PC-3 (cell line): ENCODE results near the gene SNRNP70. TPM values are rescaled to one million over a fixed set of nuclear protein-coding genes. Genes with fewer than 3 reads are reported as not detected.

Experiments used
- ATAC-seq: fragments of 200-7000 bp; cut with Tn5 transposase; 2 replicates; pipeline ENCODE4 v1.9.1; 2020; ENCODE audit warnings: mild to moderate bottlenecking, moderate library complexity
- BruUV-seq: library from RNA; stranded (reverse); fragments of 400-500 nt; replicated peaks from 2 replicates; lab custom pipeline; 2021; lab: Mats Ljungman, UMichigan
- CTCF ChIA-PET: fragments of 300-600 bp; sonication (Branson Sonifier 250); formaldehyde crosslinking; loops from one replicate; lab custom pipeline; 2022; ENCODE audit warnings: antibody characterized with exemption; lab: Charles Lee
- POLR2A ChIA-PET: fragments of 300-600 bp; sonication (Branson Sonifier 250); formaldehyde crosslinking; loops from one replicate; lab custom pipeline; 2022; ENCODE audit warnings: antibody characterized with exemption; ENCODE audit not compliant: unreplicated experiment; lab: Charles Lee
- DNase-seq: peaks from one replicate; pipeline ENCODE4 v3.0.0-alpha.2; 2015
- H2AFZ ChIP-seq: fragments of 300-600 bp; sonication (generic); 2 replicates; pipeline ENCODE4 v1.6.0; 2016; ENCODE audit warnings: antibody characterized with exemption, low read length
- H3F3A ChIP-seq: fragments of 300-600 bp; sonication (generic); one replicate; pipeline ENCODE4 v1.6.0; 2017; ENCODE audit warnings: antibody characterized with exemption, low read length, control low read depth, mild to moderate bottlenecking; ENCODE audit not compliant: unreplicated experiment
- H3K27ac ChIP-seq: fragments of 300-600 bp; sonication (generic); 2 replicates; pipeline ENCODE4 v1.5.1; 2016; ENCODE audit warnings: mild to moderate bottlenecking, low read length
- H3K27me3 ChIP-seq: fragments of 300-600 bp; sonication (generic); 2 replicates; pipeline ENCODE4 v1.6.1; 2016; ENCODE audit warnings: low read length, mixed read lengths
- H3K36me3 ChIP-seq: fragments of 300-600 bp; sonication (generic); 2 replicates; pipeline ENCODE4 v1.6.1; 2016; ENCODE audit warnings: low read depth, mixed run types, low read length, mixed read lengths
- H3K4me1 ChIP-seq: fragments of 300-600 bp; sonication (generic); 2 replicates; pipeline ENCODE4 v1.5.1; 2016; ENCODE audit warnings: low read length; ENCODE audit not compliant: insufficient read depth
- H3K4me2 ChIP-seq: fragments of 300-600 bp; sonication (generic); 2 replicates; pipeline ENCODE4 v1.6.0; 2016; ENCODE audit warnings: low read length
- H3K4me3 ChIP-seq: fragments of 300-600 bp; sonication (generic); 2 replicates; pipeline ENCODE4 v1.5.1; 2016; ENCODE audit warnings: mild to moderate bottlenecking, low read length, mixed read lengths
- H3K79me2 ChIP-seq: fragments of 300-600 bp; sonication (generic); 2 replicates; pipeline ENCODE4 v1.6.1; 2017; ENCODE audit warnings: low read length, mixed read lengths
- H3K9ac ChIP-seq: fragments of 300-600 bp; sonication (generic); 2 replicates; pipeline ENCODE4 v1.6.0; 2016; ENCODE audit warnings: mild to moderate bottlenecking, low read length
- H3K9me2 ChIP-seq: fragments of 300-600 bp; sonication (generic); replicated peaks from 2 replicates; pipeline ENCODE4 v1.6.1; 2016; ENCODE audit warnings: mixed run types, low read length, mixed read lengths
- H3K9me3 ChIP-seq: fragments of 300-600 bp; sonication (generic); 2 replicates; pipeline ENCODE4 v1.6.1; 2016; ENCODE audit warnings: low read length, mixed read lengths
- H4K20me1 ChIP-seq: fragments of 300-600 bp; sonication (generic); 2 replicates; pipeline ENCODE4 v1.6.1; 2016; ENCODE audit warnings: low read length, mixed read lengths
- CTCF ChIP-seq: fragments of 300-600 bp; sonication (generic); conservative IDR thresholded peaks from 2 replicates; pipeline ENCODE4 v1.5.1; 2017; ENCODE audit warnings: antibody characterized with exemption, low read depth, mild to moderate bottlenecking, low read length
- EZH2 ChIP-seq: fragments of 300-600 bp; sonication (generic); IDR thresholded peaks from one replicate; pipeline ENCODE4 v1.6.1; 2017; ENCODE audit warnings: antibody characterized with exemption, mild to moderate bottlenecking, low read length; ENCODE audit not compliant: unreplicated experiment
- EZH2phosphoT487 ChIP-seq: fragments of 300-600 bp; sonication (generic); IDR thresholded peaks from 2 replicates; pipeline ENCODE4 v1.6.1; 2018; ENCODE audit warnings: mild to moderate bottlenecking, antibody characterized with exemption, low read length, borderline replicate concordance
- intact Hi-C: fragments of 100-400 bp; cut with micrococcal nuclease; formaldehyde crosslinking; loops from 2 replicates; pipeline ENCODE4 v1.9.0; 2023
- total RNA-seq: library from RNA; depleted of rRNA; stranded (reverse); fragments of >200 nt; gene quantifications from 2 replicates; pipeline ENCODE4 v1.2.3, GENCODE V29; 2014

Gene SNRNP70
- total RNA-seq, 1 experiment from 2014 or later, result 367 TPM

GRCh38 chr19:49061000-49061399 lies 24.3 kb upstream of the SNRNP70 start:
- Histone ChIP-seq H3K9me3 (no peaks in the 10 kb centered on the region), H3K9me2 (no peaks in the 10 kb centered on the region), H3K27ac (no peak overlapping the region), H3F3A (no peaks in the 10 kb centered on the region), H3K27me3 (no peaks in the 10 kb centered on the region), H3K4me3 (no peak overlapping the region), H3K79me2 (no peaks in the 10 kb centered on the region), H3K4me2 (no peak overlapping the region), H4K20me1 (no peaks in the 10 kb centered on the region), H2AFZ (no peak overlapping the region), H3K9ac (no peak overlapping the region), H3K4me1 (peaks cover 4% of the 10 kb centered on the region; the same call in 1 of the 2 replicates), H3K36me3 (no peaks in the 10 kb centered on the region)
- CTCF ChIA-PET, result no interaction called here
- intact Hi-C loops, result no loop called here
- POLR2A ChIA-PET, result no interaction called here
- TF ChIP-seq EZH2, result no peak
- DNase-seq (no peak), ATAC-seq (no peak)
- BruUV-seq, result no TSS peak

- H3K4me2 ChIP-seq, result no peak overlapping the region
- CTCF ChIA-PET, result no interaction called here
Measured at GRCh38 chr19:49061445-49061844, 23.8 kb upstream of the SNRNP70 start.

GRCh38 chr19:49064029-49064629 lies 21.1 kb upstream of the SNRNP70 start:
- TF ChIP-seq CTCF (no peak), EZH2 (no peak), EZH2phosphoT487 (no peak)
- peak overlapping the region; percentile 54; the same call in 1 of the 2 replicates for H3K4me2 ChIP-seq
- BruUV-seq, result no TSS peak
- H3K4me3 ChIP-seq, result peak overlapping the region; percentile 37; the same call in 1 of the 2 replicates
- H3K4me1 ChIP-seq, result no peaks in the 10 kb centered on the region
- no peak overlapping the region for H2AFZ ChIP-seq
- no peaks in the 10 kb centered on the region for H3K27me3 ChIP-seq
- no peaks in the 10 kb centered on the region for H3K9me3 ChIP-seq
- H3F3A ChIP-seq, result no peaks in the 10 kb centered on the region
- no peaks in the 10 kb centered on the region for H3K9me2 ChIP-seq
- H3K79me2 ChIP-seq, result no peaks in the 10 kb centered on the region
- no peak overlapping the region for H3K27ac ChIP-seq
- CTCF ChIA-PET, result no interaction called here
- H3K36me3 ChIP-seq, result no peaks in the 10 kb centered on the region
- DNase-seq, result no peak
- POLR2A ChIA-PET, result no interaction called here
- no peak overlapping the region for H3K9ac ChIP-seq
- ATAC-seq, result no peak
- no peaks in the 10 kb centered on the region for H4K20me1 ChIP-seq
- intact Hi-C loops, result no loop called here

More at GRCh38 chr19:49061445-49061844, 23.8 kb upstream of the SNRNP70 start:
- Histone ChIP-seq H3F3A (no peaks in the 10 kb centered on the region), H3K79me2 (no peaks in the 10 kb centered on the region), H3K27ac (no peak overlapping the region), H3K27me3 (no peaks in the 10 kb centered on the region), H3K9me2 (no peaks in the 10 kb centered on the region), H3K4me3 (no peak overlapping the region), H4K20me1 (no peaks in the 10 kb centered on the region), H3K9ac (no peak overlapping the region), H3K4me1 (peaks cover 4% of the 10 kb centered on the region; the same call in 1 of the 2 replicates), H2AFZ (no peak overlapping the region), H3K9me3 (no peaks in the 10 kb centered on the region), H3K36me3 (no peaks in the 10 kb centered on the region)
- DNase-seq, result no peak
- intact Hi-C loops, result no loop called here
- TF ChIP-seq EZH2, result no peak
- ATAC-seq, result no peak
- no TSS peak for BruUV-seq
- POLR2A ChIA-PET, result no interaction called here
